RCC 7860 (cell line): ENCODE data around the gene AMMECR1.
A peak's percentile ranks its signal among the peaks of the same experiment; 100 is the strongest.

ENCODE experiments used
- DNase-seq: peaks from one replicate; pipeline ENCODE4 v3.0.0-alpha.2; 2015; ENCODE audit warnings: low spot score
- FAIRE-seq: peaks from 2 replicates; lab custom pipeline; 2012; peaks lifted over from hg19 to GRCh38; lab: Jason Lieb, UNC

Gene AMMECR1

GRCh38 chrX:110311437-110312230 lies 6.3 kb downstream of the AMMECR1 start:
- FAIRE-seq (no peak), DNase-seq (no peak)

GRCh38 chrX:110310896-110311295 lies 7.0 kb downstream of the AMMECR1 start:
- DNase-seq (no peak), FAIRE-seq (no peak)

- FAIRE-seq = no peak
- no peak for DNase-seq
These were observed 7.7 kb downstream of the AMMECR1 start for GRCh38 chrX:110310000-110310790.

GRCh38 chrX:110308220-110308619 lies 9.7 kb downstream of the AMMECR1 start:
- DNase-seq (no peak), FAIRE-seq (no peak)

- FAIRE-seq (no peak), DNase-seq (no peak)
These were observed 13.0 kb downstream of the AMMECR1 start for GRCh38 chrX:110304884-110305283.

- DNase-seq (no peak), FAIRE-seq (no peak)
These were observed 13.5 kb downstream of the AMMECR1 start for GRCh38 chrX:110304371-110304770.

GRCh38 chrX:110302975-110303374 lies 14.9 kb downstream of the AMMECR1 start:
- DNase-seq (no peak), FAIRE-seq (no peak)

- FAIRE-seq (no peak), DNase-seq (no peak)
These were observed 16.7 kb downstream of the AMMECR1 start for GRCh38 chrX:110301194-110301593.

GRCh38 chrX:110294087-110294486 lies 23.8 kb downstream of the AMMECR1 start:
- FAIRE-seq (no peak), DNase-seq (no peak)

- FAIRE-seq (no peak), DNase-seq (no peak)
These were observed 24.2 kb downstream of the AMMECR1 start for GRCh38 chrX:110293658-110294057.

- no peak for DNase-seq
- no peak for FAIRE-seq
These were observed 30.3 kb downstream of the AMMECR1 start for GRCh38 chrX:110287605-110288004.

- DNase-seq (peak; percentile 80), FAIRE-seq (peak; percentile 97)
These were observed 31.8 kb downstream of the AMMECR1 start for GRCh38 chrX:110286106-110286505.

- DNase-seq (peak; percentile 89), FAIRE-seq (peak; percentile 96)
These were observed 33.7 kb downstream of the AMMECR1 start for GRCh38 chrX:110284159-110284558.

GRCh38 chrX:110282922-110283321 lies 35.0 kb downstream of the AMMECR1 start:
- peak; percentile 36 for FAIRE-seq
- DNase-seq = no peak

- no peak for FAIRE-seq
- no peak for DNase-seq
These were observed 36.5 kb downstream of the AMMECR1 start for GRCh38 chrX:110281377-110281776.

- FAIRE-seq (peak; percentile 98), DNase-seq (peak; percentile 29)
These were observed 36.9 kb downstream of the AMMECR1 start for GRCh38 chrX:110280954-110281353.

GRCh38 chrX:110277609-110278008 lies 40.3 kb downstream of the AMMECR1 start:
- DNase-seq (peak; percentile 41), FAIRE-seq (peak; percentile 91)

GRCh38 chrX:110276778-110277177 lies 41.1 kb downstream of the AMMECR1 start:
- FAIRE-seq = peak; percentile 97
- peak; percentile 65 for DNase-seq

GRCh38 chrX:110268886-110269285 lies 49.0 kb downstream of the AMMECR1 start:
- FAIRE-seq = no peak
- DNase-seq = no peak

GRCh38 chrX:110268395-110268794 lies 49.5 kb downstream of the AMMECR1 start:
- no peak for DNase-seq
- no peak for FAIRE-seq

GRCh38 chrX:110267874-110268273 lies 50.0 kb downstream of the AMMECR1 start:
- no peak for DNase-seq
- FAIRE-seq = no peak

- peak; percentile 20 for FAIRE-seq
These were observed 52.2 kb downstream of the AMMECR1 start for GRCh38 chrX:110265661-110266060.

More at GRCh38 chrX:110265661-110266060, 52.2 kb downstream of the AMMECR1 start:
- no peak for DNase-seq
